HepG2 (cell line): Measurements from ENCODE around the gene SHISA5. TPM values are rescaled to one million over a fixed set of nuclear protein-coding genes. Genes with fewer than 3 reads are reported as not detected.

ENCODE experiments used
- ATAC-seq: fragments of 200-7000 bp; cut with Tn5 transposase; 3 replicates; pipeline ENCODE4 v1.9.1; 2020; ENCODE audit warnings: mild to moderate bottlenecking, moderate library complexity
- BruUV-seq: library from RNA; stranded (reverse); fragments of 400-500 nt; replicated peaks from 2 replicates; lab custom pipeline; 2021; lab: Mats Ljungman, UMichigan
- CTCF ChIA-PET: fragments of 300-600 bp; formaldehyde crosslinking; extraction: SDS; loops from one replicate; lab custom pipeline; 2021; ENCODE audit warnings: low total read pairs, inconsistent platforms, low intra/inter-chr PET ratio; lab: Yijun Ruan, JAX
- POLR2A ChIA-PET: fragments of 350-600 bp; sonication (Branson Sonifier 250); formaldehyde crosslinking; loops from one replicate; lab custom pipeline; 2020; ENCODE audit warnings: antibody characterized with exemption, inconsistent platforms; lab: Yijun Ruan, JAX
- DNase-seq: peaks from one replicate; pipeline ENCODE4 v3.0.0-alpha.2; 2015; ENCODE audit warnings: low spot score
- FAIRE-seq: peaks from 3 replicates; lab custom pipeline; 2011; peaks lifted over from hg19 to GRCh38; lab: Jason Lieb, UNC
- H2AFZ ChIP-seq: one replicate; pipeline ENCODE4 v1.6.1; 2011; ENCODE audit warnings: low read length, inconsistent platforms
- H3K27ac ChIP-seq: fragments of 300-600 bp; 3 replicates; pipeline ENCODE4 v1.8.0; 2011; ENCODE audit warnings: mixed run types, mild to moderate bottlenecking, mixed read lengths, low read length, inconsistent platforms; ENCODE audit not compliant: insufficient read depth; ENCODE audit errors: extremely low read length
- H3K27me3 ChIP-seq, 2 experiments: fragments of 200-600 bp in 1 of 2; 2 replicates in 1 of 2; 3 replicates in 1 of 2; pipeline versions ENCODE4 v1.6.0 to v1.8.0; 2011; ENCODE audit warnings: low read length in 2 of 2, mild to moderate bottlenecking in 2 of 2, moderate library complexity in 2 of 2, inconsistent platforms in 1 of 2; ENCODE audit not compliant: insufficient read depth in 2 of 2, control insufficient read depth in 1 of 2
- H3K36me3 ChIP-seq, 2 experiments: fragments of 200-600 bp in 1 of 2; replicated peaks in 1 of 2; 2 replicates in 1 of 2; 3 replicates in 1 of 2; pipeline versions ENCODE4 v1.5.1 to v1.8.0; 2011; ENCODE audit warnings: low read length in 2 of 2, inconsistent platforms in 1 of 2; ENCODE audit not compliant: insufficient read depth in 2 of 2, control insufficient read depth in 1 of 2
- H3K4me1 ChIP-seq: 2 replicates; pipeline ENCODE4 v1.5.1; 2012; ENCODE audit warnings: low read length, inconsistent platforms; ENCODE audit not compliant: insufficient read depth
- H3K4me2 ChIP-seq: 2 replicates; pipeline ENCODE4 v1.6.0; 2011; ENCODE audit warnings: low read depth, low read length, inconsistent platforms
- H3K4me3 ChIP-seq, 3 experiments: fragments of 200-600 bp in 1 of 3; sonication (generic), shearing (Covaris generic) in 1 of 3; replicated peaks in 1 of 3; 2 replicates each; pipeline ENCODE4 v1.5.1; 2011 to 2016; ENCODE audit warnings: low read length in 3 of 3, inconsistent platforms in 2 of 3, low read depth in 2 of 3, mild to moderate bottlenecking in 2 of 3, control low read depth in 1 of 3, mixed read lengths in 1 of 3; ENCODE audit not compliant: insufficient read depth in 1 of 3
- H3K79me2 ChIP-seq: one replicate; pipeline ENCODE4 v1.6.1; 2011; ENCODE audit warnings: low read length, inconsistent platforms; ENCODE audit not compliant: insufficient read depth
- H3K9ac ChIP-seq: 2 replicates; pipeline ENCODE4 v1.6.0; 2011; ENCODE audit warnings: mild to moderate bottlenecking, low read depth, low read length, inconsistent platforms; ENCODE audit not compliant: insufficient read depth
- H3K9me3 ChIP-seq: 2 replicates; pipeline ENCODE4 v1.5.1; 2012; ENCODE audit warnings: mild to moderate bottlenecking, low read length
- H4K20me1 ChIP-seq: 2 replicates; pipeline ENCODE4 v1.6.0; 2011; ENCODE audit warnings: inconsistent platforms, mild to moderate bottlenecking, low read length, moderate library complexity; ENCODE audit not compliant: insufficient read depth
- AGO2 ChIP-seq: fragments of 200-400 bp; formaldehyde crosslinking; optimal IDR thresholded peaks from 2 replicates; pipeline ENCODE3; 2017; ENCODE audit warnings: mild to moderate bottlenecking, low read depth, low read length, moderate library complexity
- POLR2AphosphoS2 ChIP-seq: IDR thresholded peaks from 2 replicates; pipeline ENCODE4 v1.6.1; 2011; ENCODE audit warnings: low read depth, low read length, improper control_type of control experiment
- RBFOX2 ChIP-seq: fragments of 200-400 bp; formaldehyde crosslinking; IDR thresholded peaks from 2 replicates; pipeline ENCODE4 v1.6.1; 2017; ENCODE audit warnings: low read depth, mild to moderate bottlenecking, low read length
- SMYD3 ChIP-seq: sonication (generic); formaldehyde crosslinking; IDR thresholded peaks from 2 replicates; pipeline ENCODE4 v1.8.1; 2023; ENCODE audit warnings: mild to moderate bottlenecking, missing genetic modification reagents
- ZNF589 ChIP-seq: sonication (generic); formaldehyde crosslinking; conservative IDR thresholded peaks from 2 replicates; pipeline ENCODE4 v1.8.0; 2022; ENCODE audit warnings: mild to moderate bottlenecking, moderate library complexity, missing genetic modification reagents
- ZNF609 ChIP-seq: sonication (generic); formaldehyde crosslinking; IDR thresholded peaks from 2 replicates; pipeline ENCODE4 v1.4.0; 2020; ENCODE audit warnings: mild to moderate bottlenecking, missing genetic modification reagents, borderline replicate concordance
- WGBS: methylation state at CpG from one replicate; pipeline ENCODE4 v1.1.6; 2017; ENCODE audit warnings: low lambda C conversion rate; 5-methylcytosine and 5-hydroxymethylcytosine counted together
- in situ Hi-C: cut with HindIII; loops from 2 replicates; pipeline ENCODE4 v1.10.0; 2017; ENCODE audit warnings: low pct_unique_long_range_greater_than_20kb; ENCODE audit not compliant: extremely low pct_ligation_motif_present
- intact Hi-C: fragments of 100-400 bp; cut with micrococcal nuclease; formaldehyde crosslinking; loops from one replicate; pipeline ENCODE4 v1.10.0; 2022; ENCODE audit not compliant: unreplicated experiment
- polyA plus RNA-seq, 8 experiments: library from polyadenylated mRNA; depleted of rRNA in 3 of 8; stranded (reverse) in 7 of 8; unstranded in 1 of 8; fragments of >200 nt; fragmentation: Illumina TruSeq in 4 of 8; extraction: Trizol in 4 of 8; gene quantifications; 2 replicates each; pipeline versions ENCODE4 v1.2.1 to v1.2.3, GENCODE V29; 2011 to 2016; ENCODE audit warnings: low read depth in 4 of 8, missing spikeins in 1 of 8, mixed read lengths in 1 of 8; ENCODE audit not compliant: insufficient read depth in 1 of 8
- total RNA-seq, 5 experiments: library from RNA; depleted of rRNA; stranded (reverse); fragments of >200 nt; fragmentation: Illumina TruSeq; extraction: Trizol; gene quantifications; 2 replicates each; pipeline ENCODE4 v1.2.3, GENCODE V29; 2016; ENCODE audit warnings: low read depth in 1 of 5
- TF ChIP-seq, protein P1 (sequence below): sonication (generic); formaldehyde crosslinking; IDR thresholded peaks from 2 replicates; pipeline ENCODE4 v1.5.0; 2020; ENCODE audit warnings: mild to moderate bottlenecking, missing genetic modification reagents, borderline replicate concordance

The SHISA5 gene
- total and polyA plus RNA-seq, 2 of the 13 experiments (the other 11 are each of a cell fraction or from before 2014, with no cell fraction given), result 75.8 to 91.4 TPM

DNA sequence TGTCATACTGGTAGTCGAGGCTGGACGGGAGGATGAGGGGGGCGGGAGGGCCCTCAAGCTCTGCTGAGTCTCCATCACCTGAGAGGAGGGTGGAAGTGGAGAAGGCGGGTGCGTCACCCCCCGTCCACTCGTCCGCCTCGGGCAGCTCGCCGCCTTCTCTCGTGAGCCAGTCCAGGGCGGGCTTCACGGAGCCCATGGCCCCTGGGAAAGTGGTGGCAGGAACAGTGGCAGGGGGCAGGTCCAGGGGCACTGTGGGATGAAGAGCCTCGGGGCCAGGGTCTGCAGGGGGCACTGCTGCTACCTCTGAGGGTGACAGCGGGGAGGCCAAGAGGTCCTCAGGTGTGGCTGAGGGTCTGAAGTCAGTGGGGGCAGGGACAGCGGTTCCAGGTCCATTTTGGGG lies 84.4 kb downstream of the SHISA5 start:
- H3K27me3 ChIP-seq, result no peaks in the 10 kb centered on the region
- DNase-seq, result no peak
- ChIA-PET CTCF (no interaction called here), POLR2A (interaction anchor here (1.6 to 11.1 kb wide), 4 partner anchors 11 to 27 kb away, joined by 3 to 130 read pairs (median 7); partner anchors contain the start of genes ATRIP, CCDC51, PLXNB1 and TMA7)
- BruUV-seq, result no TSS peak
- H3K4me3 ChIP-seq, result no peak overlapping the region
- H3K4me1 ChIP-seq, result peaks cover 27% of the 10 kb centered on the region
- 97% methylated on average over 14 of the region's 17 CpGs for WGBS
- no peak for FAIRE-seq
- no peak overlapping the region for H3K27ac ChIP-seq
- TF ChIP-seq AGO2 (peak; percentile 84), ZNF589 (CRISPR knock-in tag) (no peak), RBFOX2 (peak; percentile 77), SMYD3 (CRISPR knock-in tag) (no peak), POLR2AphosphoS2 (0 out of 2 replicates have a peak, but pooled peaks have one; percentile 29), ZNF609 (CRISPR knock-in tag) (no peak)
- TF ChIP-seq, protein P1, sequence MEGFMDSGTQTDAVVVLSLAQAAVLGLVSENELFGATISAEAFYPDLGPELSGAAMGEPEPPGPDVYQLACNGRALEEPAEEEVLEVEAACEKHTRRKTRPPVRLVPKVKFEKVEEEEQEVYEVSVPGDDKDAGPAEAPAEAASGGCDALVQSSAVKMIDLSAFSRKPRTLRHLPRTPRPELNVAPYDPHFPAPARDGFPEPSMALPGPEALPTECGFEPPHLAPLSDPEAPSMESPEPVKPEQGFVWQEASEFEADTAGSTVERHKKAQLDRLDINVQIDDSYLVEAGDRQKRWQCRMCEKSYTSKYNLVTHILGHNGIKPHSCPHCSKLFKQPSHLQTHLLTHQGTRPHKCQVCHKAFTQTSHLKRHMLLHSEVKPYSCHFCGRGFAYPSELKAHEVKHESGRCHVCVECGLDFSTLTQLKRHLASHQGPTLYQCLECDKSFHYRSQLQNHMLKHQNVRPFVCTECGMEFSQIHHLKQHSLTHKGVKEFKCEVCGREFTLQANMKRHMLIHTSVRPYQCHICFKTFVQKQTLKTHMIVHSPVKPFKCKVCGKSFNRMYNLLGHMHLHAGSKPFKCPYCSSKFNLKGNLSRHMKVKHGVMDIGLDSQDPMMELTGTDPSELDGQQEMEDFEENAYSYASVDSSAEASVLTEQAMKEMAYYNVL (CRISPR knock-in tag), result no peak
- H3K79me2 ChIP-seq, result peaks cover 32% of the 10 kb centered on the region
- peaks cover 74 to 99% of the 10 kb centered on the region in 2 experiments for H3K36me3 ChIP-seq
- no peak overlapping the region for H2AFZ ChIP-seq
- H3K9ac ChIP-seq, result no peak overlapping the region
- H4K20me1 ChIP-seq, result peaks cover 48% of the 10 kb centered on the region; the same call in 1 of the 2 replicates
- in situ Hi-C loops, result no loop called here
- H3K4me2 ChIP-seq, result no peak overlapping the region
- no peak for ATAC-seq
- no peaks in the 10 kb centered on the region for H3K9me3 ChIP-seq
- intact Hi-C loops, result no loop called here
